T-helper 22 cell (primary cell): ENCODE data around the gene SSC5D.

Source experiments
- DNase-seq: peaks from one replicate; pipeline ENCODE4 v3.0.0-alpha.2; 2020; ENCODE audit warnings: low read depth

SSC5D gene

DNA sequence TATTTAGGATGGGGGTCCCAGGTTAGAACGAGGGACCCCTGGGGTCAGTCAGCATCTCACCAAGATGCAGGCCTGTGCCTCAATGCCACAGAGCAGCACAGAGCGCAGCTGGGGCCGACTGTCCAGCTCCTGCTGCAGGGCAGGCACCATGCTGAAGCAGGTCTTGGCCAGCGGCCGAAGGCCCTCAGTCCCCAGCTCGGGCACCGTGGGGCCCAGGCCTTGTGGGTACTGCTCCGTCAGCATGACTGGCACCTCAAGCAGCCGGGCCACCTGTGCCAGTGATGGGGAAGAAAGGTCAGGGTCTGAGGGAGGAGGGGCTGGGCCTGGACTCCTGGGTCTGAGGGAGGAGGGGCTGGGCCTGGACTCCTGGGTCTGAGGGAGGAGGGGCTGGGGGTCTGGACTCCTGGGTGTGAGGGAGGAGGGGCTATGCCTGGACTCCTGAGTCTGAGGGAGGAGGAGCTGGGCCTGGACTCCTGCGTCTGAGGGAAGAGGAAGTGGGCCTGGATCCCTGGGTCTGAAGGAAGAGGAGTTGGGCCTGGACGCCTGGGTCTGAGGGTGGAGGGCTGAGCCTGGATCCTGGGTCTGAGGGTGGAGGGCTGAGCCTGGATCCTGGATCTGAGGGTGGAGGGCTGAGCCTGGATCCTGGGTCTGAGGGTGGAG lies 32.5 kb upstream of the SSC5D start:
- DNase-seq, result no peak

DNA sequence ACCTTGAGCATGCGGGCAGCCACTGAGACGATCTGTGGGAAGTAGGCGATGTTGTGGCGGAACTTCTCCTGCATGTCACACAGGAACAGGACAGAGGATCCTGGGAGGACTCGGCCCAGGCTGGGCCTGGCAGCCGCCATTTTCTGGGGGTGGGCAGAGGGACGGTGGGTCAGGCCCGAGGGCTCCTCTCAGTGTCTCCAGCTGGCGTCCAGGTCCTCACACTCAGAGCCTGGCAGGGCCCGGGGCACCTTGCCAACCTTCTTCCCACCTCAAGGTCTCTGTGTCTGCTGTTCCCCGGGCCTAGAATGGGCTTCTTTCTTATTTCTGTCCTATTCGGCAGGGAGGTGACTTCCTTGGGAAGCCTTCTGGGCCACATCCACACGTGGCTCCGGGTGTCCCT lies 31.9 kb upstream of the SSC5D start:
- DNase-seq, result no peak

DNA sequence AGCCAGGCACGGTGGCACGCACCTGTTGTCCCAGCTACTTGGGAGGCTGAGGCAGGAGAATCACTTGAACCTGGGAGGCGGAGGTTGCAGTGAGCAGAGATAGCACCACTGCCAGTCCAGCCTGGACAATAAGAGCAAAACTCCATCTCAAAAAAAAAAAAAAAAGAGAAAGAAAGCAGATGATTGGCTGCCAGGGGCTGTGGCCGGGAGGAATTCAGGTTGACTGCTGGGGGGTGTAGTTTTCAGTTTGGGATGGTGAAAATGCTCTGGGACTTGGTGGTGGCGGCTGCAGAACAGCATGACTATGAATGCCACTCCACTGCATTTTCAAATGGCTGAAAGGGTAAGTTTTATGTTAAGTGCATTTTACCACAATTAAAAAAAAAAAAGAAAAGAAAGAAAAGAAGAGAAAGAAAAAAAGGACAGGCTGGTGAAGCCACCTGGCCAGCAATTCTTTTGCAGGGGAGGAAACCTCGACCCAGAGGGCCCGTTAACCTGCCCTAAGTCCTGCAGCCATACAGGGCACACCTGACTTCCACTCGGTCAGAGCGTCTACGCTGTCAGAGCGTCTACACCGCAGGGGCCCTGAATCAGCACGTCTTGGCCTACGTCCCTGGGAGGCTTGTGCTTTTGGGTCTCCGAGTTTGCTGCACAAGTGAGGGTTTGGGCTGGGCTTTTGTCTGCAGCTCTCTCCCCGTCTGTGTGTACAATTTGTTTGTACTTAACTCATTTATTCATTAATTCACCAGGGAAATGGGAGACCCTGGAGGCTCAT lies 30.4 kb upstream of the SSC5D start:
- DNase-seq, result no peak

DNA sequence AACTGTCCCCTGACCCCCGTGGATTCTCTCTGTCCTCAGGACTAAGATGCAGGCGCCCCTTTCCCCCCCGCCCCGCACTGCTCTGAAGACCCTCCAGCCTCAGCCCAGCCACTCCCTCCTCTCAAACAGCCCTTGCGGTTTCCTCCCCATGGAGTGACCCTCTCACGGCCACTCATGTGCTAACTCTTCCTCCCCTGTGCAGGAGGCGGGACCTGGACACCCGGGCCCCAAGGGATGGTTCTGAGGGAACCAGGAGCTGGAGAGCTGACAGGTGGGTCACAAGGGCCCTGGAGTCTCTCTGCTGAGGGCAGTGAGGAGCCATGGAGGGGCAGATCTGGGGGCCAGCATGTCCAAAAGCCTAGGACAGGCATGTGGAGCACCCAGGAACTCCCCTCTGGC lies 28.7 kb upstream of the SSC5D start:
- DNase-seq, result no peak

DNA sequence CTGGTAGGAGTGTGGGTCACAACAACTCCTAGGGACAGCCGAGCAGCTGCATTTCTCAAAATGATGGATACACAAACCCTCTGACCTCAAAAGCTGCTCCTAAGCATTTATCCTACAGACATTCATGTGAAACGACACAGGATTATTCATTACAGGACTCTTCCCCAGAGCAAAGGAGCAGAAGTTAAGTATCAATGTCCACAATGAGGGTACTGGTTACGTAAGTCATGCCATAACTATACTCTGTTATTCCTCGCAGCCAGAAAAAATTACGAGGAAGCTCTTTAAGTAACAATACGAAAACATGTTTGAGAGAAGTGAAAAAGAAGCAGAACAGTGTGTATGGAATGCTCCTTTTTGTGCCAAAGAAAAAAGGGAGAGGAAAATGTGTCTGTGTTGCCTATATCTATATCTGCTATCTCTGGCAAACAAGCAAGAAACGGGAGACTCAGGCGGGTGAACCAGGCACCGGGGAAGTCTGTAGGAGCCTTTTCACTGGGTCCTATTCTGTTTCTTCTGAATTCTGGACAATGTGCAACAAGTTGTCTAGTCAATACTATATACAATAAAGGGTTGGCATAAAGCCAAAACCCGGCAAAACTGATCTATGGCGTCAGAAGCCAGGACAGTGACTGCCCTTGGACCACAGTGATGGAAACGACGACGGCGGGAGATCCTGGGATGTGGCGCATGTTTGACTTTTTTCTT lies 28.1 kb upstream of the SSC5D start:
- DNase-seq, result no peak

DNA sequence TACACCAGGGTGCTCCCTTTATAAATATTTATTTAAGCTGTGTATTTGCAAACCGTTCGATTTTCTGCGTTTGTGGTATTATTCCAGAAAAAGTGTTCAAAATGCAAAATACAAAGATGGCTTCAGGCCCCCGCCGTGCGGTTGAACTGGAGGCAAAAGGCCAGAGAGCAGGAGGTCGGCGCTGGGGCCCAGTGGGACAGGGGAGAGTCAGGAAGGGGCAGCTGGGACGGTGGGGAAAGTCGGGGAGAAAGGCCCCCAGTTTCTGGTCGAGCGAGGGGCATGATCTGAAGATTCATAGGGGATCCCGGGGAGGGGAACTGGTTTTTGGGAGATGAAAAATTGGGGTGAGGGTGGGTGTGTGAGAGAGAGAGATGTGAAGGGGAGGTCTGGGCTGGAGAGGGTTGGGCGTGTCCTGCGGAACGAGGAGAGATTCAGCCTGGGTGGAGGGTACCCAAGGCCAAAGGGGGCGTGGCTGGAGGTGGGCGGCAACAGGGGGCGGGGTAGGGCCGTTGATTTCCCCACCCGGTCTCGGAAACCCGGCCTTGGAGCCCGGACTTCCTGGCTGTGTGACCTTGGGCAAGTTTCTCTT lies 27.5 kb upstream of the SSC5D start:
- DNase-seq, result no peak

DNA sequence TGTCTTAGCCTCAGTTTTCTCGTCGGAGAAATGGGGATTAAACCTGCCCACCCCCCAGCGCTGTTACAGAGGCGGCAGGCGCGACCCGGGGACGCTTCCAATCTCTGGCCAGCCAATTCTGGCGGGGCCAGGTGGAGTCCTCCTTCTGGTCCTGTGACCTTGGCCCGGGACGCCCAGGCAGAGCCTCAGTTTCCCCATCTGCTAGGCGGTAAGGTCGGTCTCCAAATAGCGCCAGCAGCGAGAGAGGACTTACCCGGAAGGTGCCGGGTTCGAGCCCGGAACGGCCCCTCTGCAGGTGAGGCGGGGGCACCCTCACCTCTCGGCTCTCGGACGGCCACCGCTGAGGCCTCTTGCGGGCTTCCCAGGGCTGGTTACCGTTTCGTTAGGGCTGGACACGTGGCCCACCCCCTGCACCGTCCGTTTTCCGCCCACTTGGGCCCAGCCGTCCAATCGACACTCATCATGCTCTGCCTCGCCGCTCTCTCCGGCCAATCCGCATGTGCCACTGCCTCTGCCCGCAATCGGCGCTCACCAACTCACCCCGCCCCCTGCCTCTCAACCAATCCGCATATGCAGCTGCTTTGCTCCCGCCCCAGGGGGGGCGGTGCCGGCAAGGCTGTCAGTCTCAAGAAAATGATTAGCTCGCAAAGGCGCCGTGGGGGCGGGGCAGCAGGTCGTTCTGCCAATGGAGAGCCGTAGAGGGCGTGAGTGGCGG lies 26.8 kb upstream of the SSC5D start, which contains the start of gene ISOC2:
Gene ISOC2 (minus strand): TSS at position 384 of the 715 bp plus-strand sequence. CDS start 5,156 bp downstream, outside the sequence.
- DNase-seq, result peak; percentile 100

DNA sequence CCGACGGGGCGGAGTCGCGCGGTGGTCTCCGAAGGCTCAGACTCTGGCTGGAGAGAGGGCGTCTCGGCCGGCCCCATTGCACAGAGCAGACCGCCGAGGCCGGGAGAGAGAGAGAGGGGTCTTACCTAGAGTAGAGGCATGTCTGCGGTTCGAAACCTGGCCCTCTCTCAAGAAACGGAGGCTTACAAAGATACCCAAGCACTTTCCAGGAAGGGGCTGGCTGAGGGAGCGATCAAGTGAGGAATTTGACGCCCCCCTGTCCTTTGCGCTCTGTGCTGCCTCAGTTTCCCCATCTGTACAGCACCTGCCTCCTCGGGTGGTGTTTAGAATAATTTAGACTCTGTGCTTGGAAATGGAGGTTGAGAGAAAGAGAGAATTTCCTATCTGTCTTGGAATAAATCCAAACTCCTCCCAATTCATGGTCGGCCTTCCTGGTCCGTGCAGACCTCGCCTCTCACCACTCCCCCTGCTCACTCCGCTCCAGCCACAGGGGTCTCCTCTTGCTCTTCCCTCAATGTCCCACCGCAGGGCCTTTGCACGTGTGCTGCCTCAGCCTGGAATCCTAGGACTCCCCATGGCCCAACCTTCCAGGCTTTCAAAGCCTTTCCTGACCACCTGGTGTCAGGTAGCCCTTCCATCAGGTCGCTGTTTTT lies 26.1 kb upstream of the SSC5D start:
- no peak for DNase-seq

DNA sequence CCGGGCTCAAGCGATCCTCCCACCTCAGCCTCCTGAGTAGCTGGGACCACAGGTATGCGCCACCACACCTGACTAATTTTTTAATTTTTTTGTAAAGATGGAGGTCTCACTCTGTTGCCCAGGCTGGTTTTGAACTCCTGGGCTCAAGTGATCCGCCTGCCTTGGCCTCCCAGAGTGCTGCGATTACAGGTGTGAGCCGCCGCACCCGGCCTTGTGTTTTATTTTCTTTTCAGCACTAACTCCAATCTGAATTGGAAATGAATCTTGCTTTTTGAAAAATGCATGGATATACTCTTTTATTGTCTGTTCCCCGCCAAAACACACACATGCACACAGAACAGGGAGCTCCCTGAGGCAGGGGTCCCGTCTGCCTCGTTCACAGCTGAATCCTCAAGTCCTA lies 25.5 kb upstream of the SSC5D start:
- no peak for DNase-seq

DNA sequence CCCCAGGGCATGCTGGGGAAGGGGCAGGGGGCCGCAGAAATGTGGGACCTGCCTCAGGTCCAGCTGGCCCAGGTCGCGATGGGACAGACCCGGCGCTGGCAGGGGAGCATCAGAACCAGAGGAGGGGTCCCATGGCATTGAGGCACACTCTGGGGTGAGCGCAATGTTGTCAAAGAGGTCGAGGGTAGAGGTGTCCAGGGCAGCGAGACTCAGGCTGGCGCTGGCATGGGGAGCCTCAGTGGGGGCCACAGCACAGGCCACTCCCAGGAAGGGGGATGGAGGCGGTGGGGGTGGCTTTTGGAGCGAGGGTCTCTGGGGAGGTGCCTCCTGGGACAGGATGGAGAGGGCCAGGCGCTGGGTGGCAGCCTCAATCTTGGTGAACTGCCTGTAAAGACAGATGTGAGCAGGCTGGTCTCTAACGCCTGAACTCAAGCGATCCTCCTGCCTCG lies 24.6 kb upstream of the SSC5D start:
- DNase-seq, result no peak

DNA sequence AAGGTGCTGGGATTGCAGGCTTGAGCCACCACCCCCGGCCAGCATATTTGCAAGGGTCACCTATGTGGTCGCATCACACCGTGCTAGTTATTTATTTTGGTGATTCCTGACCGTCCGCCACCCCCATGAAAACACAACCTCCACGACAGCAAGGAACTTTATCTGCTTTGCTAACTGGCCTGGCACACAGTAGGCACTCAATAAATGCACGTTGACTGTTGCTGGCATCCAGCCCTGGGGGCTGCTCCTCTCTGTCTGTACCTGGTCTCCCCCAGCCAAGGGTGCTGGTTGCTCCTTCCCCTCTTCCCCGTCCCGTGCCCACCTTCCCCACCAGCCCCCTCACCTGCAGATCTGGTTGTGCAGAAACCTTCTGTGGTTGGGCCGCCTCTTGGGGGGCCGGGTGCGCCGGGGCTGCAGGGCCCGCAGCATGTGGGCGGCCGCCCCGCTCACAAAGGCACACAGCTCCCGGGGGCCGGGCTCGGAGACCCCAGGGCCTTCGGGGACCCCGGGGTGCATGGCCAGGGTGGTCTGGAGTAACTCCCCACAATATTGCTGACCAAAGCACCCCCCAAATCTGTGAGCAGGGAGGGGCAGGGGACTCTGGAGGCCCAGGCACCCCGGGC lies 24.1 kb upstream of the SSC5D start:
- DNase-seq, result no peak

DNA sequence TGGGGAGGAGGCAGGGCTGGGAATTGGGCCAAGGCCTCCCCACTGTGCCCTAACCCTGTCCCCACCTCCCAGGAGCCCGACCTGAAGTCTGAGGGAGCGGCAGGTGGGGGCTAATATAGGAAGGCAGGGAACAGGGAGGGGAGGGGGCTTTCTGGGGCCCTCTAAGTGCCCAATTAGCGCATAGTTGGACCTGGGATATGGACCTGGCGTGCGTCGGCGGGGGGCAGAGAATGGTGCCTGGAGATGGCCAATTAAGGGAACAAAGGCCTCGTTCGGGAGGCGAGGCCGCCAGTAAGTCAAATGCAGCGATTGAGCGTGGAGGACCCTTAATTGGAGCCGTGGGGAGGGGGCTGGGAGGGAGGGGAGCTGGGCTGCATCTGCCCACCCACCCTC lies 23.6 kb upstream of the SSC5D start, which contains the start of gene C19orf85:
Gene C19orf85 (minus strand): TSS at position 90 of the 393 bp plus-strand sequence. CDS start 197 bp downstream, outside the sequence.
- DNase-seq, result no peak

DNA sequence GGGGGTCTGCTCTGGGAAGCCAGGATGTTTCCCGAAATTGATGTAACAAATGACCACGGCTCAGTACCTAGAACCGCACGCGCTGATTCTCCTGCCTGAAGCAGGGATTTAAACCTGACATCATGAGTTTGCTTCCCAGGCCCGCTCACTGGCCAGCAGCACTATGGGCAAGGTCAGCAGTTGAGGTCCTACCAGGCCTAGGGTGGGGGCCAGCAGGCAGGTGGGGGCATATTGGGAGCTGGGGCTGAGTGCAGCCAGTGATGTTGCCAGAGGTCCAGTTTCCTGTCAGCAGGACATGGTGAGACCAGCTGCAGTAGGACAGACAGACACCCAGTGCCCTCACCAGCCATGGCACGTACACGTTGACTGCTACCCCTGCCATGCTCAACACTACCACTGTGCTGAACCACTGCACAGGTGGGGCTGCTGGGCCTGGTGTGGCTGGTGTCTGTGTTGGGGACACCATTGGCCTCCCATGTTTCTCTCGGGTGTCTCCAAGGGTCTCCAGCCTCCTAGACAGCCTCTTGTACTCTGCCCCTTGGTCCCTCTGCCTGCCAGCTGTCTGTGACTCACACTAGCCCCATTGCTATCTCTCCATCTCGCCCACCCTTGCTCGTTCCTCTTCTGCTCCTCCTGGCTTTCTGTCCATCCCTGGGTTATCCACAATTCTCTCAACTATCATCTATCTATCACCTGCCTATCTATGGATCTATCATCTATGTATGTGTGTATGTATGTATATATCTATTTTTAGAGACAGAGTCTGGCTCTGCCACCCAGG lies 22.6 kb upstream of the SSC5D start:
- no peak for DNase-seq

DNA sequence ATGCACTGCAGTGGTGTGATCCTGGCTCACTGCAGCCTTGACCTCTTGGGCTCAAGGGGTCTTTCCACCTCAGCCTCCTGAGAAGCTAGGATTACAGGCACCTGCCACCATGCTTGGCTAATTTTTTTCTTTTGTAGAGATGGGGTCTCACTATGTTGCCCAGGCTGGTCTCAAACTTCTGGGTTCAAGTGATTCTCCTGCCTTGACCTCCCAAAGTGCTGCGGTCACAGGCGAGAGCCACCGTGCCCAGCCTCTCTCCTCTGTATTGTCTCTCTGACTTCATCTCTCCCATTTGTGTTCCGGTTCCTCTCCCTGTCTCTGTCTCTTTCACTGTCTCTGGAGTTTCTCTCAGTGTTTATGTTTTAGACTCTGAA lies 22.0 kb upstream of the SSC5D start:
- no peak for DNase-seq

DNA sequence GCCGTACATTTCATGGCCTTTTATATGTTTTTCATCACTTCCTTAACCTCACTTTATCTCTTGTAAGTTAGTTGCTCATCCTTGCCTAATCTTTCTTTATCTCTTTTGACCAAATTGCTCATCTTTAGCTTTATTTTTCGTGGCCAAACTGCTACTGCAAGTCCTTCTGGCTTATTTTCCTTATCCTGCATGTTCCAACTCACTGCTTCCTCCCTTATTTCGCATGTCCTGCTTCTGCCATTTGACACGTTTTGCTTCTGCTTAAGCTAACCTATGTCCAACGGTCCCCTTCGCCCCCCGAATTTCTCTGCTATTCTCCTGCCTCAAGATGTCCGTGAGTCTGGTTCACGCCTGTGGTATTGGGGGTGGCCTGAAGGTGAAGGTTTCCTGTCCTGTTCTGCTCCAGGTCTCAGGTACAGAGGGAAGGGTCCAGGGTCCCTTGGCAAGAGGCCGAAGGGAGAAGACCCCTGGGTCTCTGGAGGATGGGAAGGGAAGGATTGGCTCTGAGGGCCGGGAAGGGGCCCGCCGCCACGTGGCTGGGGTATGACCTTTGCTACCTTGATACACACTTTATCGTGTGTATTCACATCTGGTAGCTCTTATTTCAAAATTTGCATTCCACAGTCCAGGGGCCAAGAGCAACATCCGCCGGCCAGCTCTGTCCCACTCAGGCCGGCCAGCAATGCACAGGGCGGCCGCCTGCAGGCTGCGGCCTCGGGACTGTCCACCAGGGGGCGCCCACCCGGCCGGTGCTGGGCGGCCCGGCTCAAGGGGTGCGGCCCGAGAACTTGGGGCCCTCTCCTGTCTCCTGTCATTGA lies 20.8 kb upstream of the SSC5D start:
- peak; percentile 29 for DNase-seq

DNA sequence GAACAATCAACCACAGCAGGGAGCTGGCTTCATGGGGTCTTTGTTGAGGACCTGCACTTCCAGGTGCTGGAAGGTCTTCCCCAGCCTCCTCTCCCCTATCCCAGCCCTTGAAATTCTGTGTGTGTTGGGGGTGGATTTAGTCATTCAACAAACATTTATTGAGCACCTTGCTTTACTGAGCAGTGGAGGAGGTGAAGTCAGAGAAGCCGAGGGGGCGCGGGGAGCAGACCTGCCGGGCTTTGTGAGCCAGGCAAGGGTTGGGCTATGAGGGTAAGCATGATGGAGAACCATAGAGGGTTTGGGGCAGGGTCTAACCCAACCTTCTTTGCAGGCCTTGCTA lies 20.2 kb upstream of the SSC5D start:
- no peak for DNase-seq

DNA sequence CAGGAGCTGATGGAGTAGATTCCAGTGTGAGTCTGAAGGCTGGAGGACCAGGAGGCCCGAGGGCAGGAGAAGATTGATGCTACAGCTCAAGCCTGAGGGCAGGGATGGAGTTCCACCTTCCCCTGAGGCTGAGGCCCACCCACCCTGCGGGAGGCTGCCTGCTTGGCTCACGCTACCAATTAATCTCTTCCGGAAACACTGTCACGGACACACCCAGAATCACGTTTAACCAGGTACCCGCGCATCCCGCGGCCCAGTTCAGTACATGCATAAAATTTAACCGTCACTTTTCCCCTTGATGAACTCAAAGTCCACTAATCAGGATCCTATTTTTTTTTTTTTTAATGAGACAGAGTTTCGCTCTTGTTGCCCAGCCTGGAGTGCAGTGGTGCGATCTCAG lies 17.0 kb upstream of the SSC5D start:
- no peak for DNase-seq

DNA sequence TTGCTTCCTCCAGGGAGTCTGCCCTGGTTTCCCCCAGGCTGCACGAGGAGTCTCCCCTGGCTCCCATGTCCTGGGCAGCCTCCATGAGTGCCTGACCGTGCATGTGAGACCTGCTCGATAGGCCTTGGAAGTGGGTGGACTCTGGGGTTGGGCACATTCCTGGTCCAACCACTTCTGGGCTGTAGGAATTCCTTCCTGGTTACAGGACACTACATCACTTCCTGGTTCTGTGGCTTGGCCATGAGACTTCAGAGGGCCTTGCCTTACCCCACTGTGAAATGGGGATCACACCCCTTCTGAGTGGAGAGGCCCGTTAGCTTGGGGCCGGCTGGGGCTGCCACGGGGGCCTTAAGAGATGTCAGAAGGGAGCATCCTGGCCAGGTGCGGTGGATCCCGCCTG lies 15.8 kb upstream of the SSC5D start:
- DNase-seq, result no peak
